Stomach (tissue), 4 donors: ENCODE results near the gene LTO1.

Experiments
- CTCF ChIP-seq, 7 experiments: fragments of 450-650 bp in 4 of 7; fragments of 200-600 bp in 3 of 7; sonication (generic) in 3 of 7; IDR thresholded peaks; one replicate each; pipeline ENCODE4 v1.5.1; 2016 to 2019; ENCODE audit warnings: antibody characterized with exemption in 7 of 7, control low read depth in 2 of 7, mild to moderate bottlenecking in 1 of 7
- EP300 ChIP-seq: sonication (generic); formaldehyde crosslinking; IDR thresholded peaks from one replicate; pipeline ENCODE4 v1.6.1; 2017; ENCODE audit warnings: antibody characterized with exemption
- POLR2A ChIP-seq, 4 donors: fragments of 450-650 bp; IDR thresholded peaks; one replicate each; pipeline ENCODE4 v1.6.1; 2016; ENCODE audit warnings: antibody characterized with exemption in 4 of 4, control low read depth in 2 of 4, mild to moderate bottlenecking in 1 of 4, moderate library complexity in 1 of 4

- TF ChIP-seq CTCF (IDR thresholded peaks at IDR 0.05), result no peak
- no peak for TF ChIP-seq EP300
- TF ChIP-seq POLR2A (IDR thresholded peaks at IDR 0.05), result no peak
Observed at GRCh38 chr11:69630424-69630823, 44.7 kb downstream of the LTO1 start.
